ENCODE measurements around the gene RNU6-1.

The RNU6-1 gene

DNA sequence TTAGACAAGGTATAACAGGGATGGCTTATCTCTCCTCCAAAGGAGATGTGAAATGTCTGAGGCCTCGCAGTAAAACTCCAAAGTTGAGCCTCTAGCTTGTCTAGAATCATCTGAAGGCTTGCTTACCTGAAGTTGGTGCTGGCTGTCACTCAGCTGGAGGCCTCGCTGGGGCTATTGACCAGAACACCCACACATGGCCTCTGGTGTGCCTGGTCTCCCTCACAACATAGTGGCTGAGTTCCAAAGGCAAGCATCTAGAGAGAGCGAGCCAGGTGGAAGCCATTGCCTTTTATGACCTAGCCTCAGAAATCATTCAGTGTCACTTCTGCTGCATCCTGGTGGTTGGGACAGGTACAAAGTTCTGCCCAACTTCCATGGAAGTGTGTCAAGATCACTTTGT, 17.4 kb upstream of the RNU6-1 start:
- DNase-seq (ENCODE audit: low spot score): no peak

DNA sequence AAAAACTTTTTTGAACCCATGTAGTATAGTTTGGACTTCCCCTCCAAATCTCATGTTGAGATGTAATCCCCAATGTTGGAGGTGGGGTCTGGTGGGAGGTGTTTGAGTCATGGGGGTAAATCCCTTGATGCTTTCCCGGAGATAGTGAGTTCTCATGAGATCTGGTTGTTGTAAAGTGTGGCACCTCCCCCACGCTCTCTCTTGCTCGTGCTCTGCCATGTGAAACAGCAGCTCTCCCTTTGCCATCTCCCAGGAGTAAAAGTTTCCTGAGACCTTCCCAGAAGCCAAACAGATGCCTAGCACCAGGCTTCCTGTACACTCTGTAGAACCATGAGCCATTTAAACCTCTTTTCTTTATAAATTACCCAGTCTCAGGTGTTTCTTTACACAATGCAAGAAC, 16.0 kb upstream of the RNU6-1 start:
- no peak for DNase-seq (ENCODE audit: low spot score)

DNA sequence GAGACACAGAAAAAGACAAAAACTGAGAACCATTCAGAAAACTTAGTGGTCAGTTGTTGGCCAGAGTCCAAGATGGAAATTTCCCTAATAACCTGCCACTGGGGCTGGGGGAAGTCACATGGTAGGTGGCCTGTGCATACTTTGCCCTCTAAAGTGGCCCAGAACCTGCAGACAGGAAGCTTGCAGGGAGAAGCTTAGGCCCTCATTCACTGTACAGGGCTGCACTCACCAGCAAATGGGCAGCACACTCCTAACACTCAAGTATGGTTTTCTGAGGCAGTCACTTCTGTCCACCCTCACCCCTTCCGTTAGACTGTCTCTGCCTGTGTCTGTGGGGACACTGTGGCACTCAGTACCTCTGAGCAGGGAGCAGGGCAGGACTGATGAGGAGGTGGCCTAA, 14.5 kb upstream of the RNU6-1 start:
- DNase-seq (ENCODE audit: low spot score): no peak

DNA sequence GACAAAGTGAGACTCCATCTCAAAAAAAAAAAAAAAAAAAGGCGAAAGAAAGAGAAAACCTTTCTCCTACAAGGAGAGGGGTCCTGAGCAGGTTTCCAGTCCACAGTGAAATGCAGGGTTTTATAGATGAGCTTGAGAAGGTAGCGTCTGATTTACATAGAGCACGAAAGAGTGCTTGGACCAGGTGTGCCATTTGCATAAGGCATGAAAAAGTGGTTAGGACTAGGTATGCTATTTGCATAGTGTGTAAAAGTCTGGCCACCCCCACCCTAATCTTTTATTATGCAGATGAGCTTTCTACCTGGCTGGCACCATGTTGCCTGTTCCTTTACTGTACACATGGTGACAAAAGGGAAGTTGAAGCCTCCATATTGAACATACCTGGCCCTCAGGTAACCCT, 13.6 kb upstream of the RNU6-1 start:
- DNase-seq (ENCODE audit: low spot score): no peak

DNA sequence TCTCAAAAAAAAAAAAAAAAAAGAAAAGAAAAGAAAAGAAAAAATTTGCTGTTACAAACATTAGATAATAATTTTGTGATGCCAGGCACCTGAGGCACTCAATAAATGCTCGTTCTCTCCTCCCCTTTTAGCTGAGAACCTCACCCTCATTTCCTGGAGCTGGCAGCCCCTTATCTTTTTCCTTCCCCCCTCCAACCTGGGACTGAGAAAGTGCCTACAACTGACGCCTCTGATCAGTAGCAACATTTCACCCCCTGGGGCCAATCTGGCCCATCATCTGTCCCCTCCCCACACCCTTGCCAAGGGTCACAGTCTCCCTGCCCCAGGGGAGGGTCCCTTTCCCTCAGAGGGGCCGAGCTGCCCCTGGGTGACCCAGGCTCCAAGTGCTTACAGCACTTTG, 12.6 kb upstream of the RNU6-1 start:
- DNase-seq (ENCODE audit: low spot score): no peak

DNA sequence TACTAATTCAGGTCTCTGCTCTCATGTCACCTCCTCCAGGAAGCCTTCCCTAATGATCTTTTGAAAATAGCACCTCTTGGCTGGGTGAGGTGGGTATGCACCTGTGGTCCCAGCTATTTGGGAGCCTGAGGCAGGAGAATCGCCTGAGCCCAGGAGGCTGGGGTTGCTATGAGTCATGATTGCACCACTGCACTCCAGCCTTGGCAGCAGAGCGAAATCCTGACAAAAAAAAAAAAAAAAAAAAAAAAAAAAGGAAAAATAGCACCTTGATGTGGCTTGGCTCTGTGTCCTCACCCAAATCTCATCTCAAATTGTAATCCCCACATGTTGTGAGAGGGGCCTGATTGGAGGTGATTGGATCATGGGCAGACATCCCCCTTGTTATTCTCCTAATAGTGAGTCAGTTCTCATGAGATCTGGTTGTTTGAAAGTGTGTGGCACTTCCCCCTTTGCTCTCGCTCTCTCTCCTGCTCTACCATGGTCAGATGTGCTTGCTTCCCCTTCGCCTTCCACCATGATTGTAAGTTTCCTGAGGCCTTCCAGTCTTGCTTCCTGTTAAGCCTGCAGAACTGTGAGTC, 11.2 kb upstream of the RNU6-1 start:
- no peak for DNase-seq (ENCODE audit: low spot score)

DNA sequence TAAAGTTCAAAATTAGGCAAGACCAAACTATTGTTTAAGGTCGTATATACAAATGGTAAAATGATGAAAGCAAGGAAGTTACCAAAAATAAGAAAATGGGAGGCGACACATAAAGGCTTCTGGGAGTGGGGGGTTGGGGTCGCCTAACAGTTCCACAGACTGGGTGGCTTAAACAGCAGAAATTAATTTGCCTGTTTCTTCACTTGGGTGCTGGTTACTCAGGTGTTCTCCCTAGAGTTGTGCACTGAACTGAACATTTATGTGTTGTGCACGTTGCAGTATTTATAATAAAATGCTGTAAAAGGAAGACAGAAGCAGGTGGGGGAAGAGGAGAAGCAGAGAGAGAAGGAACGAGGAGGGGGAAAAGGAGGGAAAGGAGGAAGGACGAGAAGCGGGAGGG, 10.5 kb upstream of the RNU6-1 start:
- DNase-seq (ENCODE audit: low spot score): no peak

DNA sequence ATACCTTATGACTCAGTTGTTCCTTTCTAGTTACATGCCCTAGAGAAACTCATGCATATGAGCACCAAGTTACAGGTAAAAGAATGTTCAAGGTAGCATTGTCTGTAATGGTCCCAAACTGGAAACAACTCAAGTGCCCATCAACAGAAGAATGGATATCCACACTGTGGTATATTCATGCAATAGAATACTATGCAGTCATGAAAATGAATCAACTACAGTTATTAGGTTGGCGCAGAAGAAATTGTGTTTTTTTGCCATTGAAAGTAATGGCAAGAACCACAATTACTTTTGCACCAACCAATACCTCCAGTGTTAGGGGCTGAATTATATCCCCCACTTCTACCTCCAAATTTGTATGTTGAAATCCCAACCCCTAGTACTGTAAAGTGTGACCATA, 9.7 kb upstream of the RNU6-1 start:
- DNase-seq (ENCODE audit: low spot score): no peak

DNA sequence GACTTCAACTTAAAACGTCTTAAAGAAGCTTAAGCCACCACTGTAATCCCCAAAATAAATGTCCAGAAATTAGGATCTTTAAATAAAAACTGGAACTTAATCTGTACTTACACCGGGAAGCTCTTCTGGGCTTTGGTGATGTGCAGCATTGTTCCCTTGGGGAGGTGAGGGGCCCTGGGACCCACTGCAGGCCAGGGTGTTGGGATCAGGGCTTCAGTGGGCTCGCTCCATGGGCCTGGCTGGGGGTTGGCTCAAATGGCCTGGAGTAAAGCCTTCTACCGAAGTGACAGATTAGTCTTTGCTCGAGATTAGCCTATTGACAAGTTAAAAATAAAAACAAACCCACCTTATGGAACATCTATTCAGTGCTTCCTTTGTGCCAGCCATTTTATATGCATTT, 6.1 kb upstream of the RNU6-1 start:
- DNase-seq (ENCODE audit: low spot score): no peak

DNA sequence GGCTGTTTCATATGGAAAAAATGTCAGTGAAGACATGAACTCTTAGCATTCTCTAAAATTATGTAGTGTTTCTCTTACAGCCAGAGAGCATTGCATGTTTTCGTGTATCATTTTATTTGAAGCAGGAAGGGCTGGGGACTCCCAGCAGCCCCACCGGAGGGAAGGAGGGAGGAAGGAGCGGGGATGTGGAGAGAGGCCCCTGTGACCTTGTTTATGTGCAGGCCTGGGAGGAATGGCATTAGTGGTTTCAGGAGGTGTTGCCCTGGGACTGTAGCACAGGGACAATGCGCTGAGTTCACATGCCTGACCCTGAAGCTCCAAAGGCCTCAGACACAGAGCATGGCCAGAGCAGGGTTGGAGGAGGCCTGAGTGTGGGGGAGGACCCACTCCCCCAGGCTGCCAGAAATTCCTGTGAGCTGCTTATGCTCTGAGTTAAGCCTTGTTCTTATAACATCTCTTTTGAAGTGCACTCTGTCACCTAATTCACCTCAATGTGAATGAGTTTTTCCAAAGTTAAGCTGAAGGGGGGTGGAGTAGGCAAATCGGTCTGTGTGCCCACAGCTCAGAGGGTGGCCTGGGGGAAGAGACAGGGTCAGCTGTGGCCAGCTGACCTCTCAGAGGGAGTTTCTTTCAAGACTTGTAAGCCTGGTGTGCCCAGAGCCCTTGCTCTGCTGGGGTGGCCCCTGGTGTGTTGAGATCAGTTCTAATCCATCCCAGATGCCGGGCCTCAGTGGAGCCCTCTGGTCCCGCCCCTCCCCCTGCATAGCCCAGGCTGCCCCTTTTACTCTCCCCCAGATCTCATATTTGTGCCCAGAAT, 3.9 kb upstream of the RNU6-1 start:
- no peak for DNase-seq (ENCODE audit: low spot score)

DNA sequence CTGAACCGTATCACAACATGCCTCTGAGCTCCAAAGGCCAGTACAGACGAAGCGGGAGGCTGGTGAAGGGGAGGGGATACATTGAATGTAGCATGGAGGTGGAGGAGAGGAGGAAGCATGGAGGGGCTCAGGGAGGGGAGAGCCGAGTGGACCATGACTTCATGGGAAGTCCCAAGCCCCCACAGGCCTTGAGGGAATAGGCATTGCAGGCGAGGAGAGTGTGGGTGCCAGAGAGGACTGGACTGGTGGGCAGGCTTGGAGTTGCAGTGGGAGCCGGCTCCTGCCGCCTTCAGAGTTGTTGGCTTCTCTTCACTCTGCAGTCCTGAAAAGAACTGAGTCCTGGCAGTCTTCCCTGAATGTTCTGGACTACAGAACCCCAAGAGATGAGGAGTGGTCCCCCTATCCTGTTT, 3.3 kb upstream of the RNU6-1 start:
- DNase-seq (ENCODE audit: low spot score): no peak

DNA sequence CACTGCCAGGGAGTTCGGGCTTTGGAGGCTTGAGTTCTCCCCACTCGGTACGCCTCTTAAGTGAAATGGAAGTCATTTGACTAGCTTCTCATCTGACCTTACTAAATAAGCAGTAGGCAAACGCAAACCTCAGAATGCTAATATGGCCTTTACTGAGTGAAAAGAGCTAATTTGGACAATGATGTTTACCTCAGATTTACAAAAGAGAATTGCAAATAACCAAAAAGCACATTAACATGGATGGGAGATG, 1.6 kb upstream of the RNU6-1 start:
- DNase-seq (ENCODE audit: low spot score): no peak

DNA sequence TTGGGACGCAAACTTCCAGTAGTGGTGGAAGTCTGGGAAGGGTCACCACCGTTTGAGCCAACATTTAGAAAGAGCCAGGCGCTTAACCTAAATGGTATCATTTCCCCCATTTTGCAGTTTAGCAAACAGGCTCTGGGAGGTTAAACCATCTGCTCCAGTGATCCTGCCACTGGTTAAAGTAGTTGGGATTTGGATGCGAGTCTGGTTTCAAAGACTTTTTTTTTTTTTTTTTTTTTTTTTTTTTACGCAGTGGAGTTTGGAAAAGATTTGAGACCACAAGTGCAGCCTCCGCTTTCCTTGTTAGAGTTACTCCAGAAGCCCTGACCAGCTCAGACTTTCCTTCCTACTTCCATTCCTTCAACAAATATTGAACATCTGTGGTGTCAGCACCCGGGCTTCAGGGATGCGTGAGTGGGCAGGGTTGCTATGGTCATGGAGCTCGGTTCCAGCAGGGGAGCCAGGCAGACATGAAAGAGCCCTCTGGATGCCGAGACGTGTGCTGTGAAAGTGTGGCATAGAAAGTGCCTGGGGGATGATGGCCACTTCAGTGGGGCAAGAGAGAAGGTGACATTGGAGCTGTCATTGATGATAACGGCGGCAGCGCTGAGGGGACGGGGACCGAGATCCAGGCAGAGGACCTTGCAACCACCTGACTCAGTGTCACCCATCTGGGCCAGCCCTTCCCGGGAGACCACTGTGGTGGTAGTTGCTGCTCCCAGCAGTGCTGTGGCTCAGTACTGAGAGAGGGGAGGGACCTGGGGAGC, 1.1 kb upstream of the RNU6-1 start:
- DNase-seq (ENCODE audit: low spot score): peak; percentile 77

DNA sequence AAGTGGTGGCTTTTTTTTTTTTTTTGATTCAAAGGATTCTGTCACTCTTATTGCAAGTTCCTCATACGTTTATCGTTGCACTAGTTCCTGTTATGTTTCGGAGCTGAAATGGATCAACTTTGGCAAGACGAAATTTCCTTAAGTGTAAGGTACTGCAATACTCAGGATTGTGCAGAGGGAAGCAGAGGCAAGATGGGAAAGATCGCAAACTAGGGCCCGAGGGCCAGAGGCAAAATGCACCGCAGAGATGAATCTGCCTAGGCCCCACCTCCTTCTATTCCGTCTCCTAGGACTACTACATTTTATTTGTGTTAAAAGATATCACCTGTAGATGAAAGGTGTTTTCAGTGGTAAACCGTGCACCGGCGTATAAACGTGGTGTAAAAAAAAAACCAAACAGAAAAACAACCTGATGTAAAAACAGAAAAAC, 331 bp downstream of the RNU6-1 start:
- DNase-seq (ENCODE audit: low spot score): peak; percentile 57

DNA sequence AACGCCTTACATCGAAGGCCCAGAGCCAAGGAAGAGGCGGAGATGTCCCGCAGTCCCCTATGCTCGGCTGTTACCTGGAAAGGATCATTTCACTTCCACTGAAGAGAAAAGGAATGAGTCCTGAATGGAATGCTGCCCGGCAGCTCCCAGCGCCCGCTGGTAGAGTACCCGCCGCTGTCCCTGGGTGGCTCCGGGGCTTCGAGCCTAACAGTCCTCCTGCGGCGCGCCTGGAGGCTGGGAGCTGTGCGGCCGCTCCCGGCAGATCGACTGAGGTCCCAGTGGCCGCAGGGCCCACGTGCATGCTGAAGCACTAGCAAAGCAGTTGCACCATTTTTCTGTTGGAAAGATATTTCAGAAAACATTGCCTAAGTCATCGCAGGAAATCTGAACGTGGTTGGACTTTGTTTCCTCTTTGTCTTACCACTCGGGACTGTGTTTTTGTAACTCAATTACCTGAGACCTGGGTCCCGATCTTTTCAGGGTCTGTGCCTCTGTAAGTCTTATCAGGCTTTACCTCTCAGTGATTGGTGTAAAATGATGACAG, 984 bp downstream of the RNU6-1 start:
- peak; percentile 65 for DNase-seq (ENCODE audit: low spot score)

DNA sequence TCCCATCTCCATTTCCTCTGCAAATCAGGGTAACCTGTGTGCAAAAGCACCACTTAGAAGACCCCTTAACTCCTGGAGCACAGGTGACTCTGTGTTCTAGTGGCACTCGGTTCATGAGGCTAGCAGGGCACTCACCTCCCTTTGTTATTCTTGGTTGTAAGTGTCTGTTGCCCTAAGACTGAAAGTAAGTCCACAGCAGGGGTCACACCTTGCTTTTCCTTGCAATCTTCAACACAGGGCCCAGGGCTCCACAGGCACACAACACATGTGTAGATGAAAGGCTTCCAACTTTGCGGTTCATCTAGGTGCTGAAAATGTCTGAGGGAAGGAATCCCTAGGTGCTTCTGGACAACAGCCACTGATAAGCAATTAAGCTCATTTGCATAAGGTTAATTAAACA, 2.9 kb downstream of the RNU6-1 start:
- DNase-seq (ENCODE audit: low spot score): no peak

DNA sequence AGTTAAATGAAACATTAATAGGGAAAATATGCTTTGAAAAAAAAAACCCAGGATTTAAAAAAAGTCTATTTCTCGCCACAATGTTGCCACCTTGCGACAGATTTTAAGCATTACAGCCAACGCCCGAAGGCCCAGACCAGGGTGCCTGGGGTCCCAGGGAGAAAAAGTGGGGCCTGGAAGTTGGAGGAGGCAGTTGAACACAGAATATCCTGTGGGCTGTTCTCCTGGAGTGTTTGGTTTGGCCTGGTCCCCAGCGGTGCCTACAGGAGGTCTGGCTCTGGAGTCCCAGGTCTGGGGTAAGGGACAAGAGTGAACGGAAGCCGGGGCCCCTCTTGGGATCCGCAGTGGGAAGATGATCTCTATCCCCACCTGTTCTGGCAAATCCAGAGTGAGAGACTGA, 3.4 kb downstream of the RNU6-1 start:
- no peak for DNase-seq (ENCODE audit: low spot score)

DNA sequence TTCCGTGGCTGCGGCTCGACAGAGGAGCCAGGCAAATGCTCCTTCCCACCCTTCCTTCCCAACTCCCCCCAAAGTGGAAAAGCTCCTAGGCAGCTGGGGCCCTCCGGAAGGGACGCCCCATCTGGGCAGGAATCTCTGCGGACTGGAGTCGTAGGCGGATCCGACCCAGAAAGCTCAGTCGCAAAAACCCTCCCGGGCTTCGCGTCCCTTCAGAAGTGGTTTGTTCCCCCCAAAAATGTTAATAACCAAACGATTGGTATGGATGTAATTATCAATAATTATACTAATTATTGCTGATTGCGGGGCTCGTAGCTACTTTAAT, 3.8 kb downstream of the RNU6-1 start:
- no peak for DNase-seq (ENCODE audit: low spot score)

DNA sequence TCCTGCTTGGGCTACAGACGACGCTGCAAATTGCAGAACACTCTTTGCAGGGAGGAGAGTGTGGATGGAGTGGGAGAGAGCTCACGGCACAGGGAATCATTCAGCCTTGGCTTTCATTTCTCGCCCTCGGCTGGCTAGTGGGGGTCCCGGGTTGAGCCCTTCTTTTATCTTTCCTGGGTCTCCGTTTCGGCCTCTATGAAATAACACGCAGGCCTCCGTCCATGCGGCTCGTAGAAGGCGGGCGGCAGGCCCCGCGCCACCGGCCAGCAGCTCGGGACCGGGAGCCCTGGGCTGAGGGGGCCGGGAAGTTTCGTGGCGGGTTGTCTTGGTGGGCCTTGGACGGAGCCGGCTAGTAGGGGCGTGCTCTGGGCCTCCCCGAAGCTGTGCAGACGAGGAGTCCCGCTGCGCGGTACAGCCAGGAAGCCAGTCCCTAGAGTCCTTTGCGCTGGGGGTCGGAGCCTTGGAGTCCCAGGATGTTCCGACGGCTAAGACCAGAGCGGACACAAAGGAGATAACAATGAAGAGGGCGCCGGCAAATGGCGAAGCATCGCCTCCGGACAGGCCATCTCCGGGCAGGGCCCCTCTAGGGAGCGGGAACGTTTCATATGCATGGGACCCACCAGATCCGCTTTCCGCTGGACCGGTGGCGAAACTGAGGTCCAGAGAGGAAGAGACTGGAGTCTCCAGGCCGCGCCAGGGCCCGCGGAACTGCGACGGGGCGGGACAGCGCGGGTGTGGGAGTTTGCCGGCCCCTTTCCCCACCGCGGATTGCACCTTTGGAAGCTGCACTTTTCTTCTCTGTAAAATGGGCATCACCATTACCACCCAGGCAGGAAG, 4.3 kb downstream of the RNU6-1 start:
- DNase-seq (ENCODE audit: low spot score): peak; percentile 13

DNA sequence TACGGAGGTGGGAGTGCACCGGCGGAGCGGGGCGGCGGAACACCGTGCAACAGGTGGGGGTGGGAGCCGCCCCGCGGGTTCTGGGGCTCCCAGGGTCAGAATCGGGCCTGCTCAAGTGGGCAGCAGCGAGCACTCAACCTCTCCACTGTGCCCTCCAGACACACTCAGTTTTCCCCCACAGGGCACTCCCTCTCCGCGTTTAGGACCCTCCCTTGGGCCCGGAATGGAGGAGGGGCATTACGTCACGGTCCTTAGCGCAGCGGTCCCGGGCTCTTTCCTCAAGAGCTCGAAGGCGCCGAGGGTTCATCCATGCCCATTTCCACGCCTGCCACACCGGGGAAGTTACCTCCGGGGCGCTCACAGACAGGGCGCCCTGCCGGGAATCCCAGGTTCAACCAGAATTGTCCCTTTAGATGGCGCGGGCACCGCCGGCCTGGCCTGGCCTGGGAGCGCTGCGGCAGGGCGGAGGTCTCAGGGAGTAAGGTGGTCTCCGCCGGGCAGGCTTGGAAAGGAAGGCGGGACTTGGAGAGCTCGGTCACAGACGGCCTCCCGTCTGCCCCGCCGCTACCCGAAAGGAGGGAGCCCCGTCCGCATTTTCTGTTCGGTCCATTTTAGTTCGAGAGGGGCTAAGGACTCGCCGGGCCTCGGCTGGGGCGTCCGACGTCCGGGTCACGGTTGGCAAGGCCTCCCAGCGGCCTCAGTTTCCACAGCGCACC, 5.1 kb downstream of the RNU6-1 start:
- DNase-seq (ENCODE audit: low spot score): peak; percentile 10

DNA sequence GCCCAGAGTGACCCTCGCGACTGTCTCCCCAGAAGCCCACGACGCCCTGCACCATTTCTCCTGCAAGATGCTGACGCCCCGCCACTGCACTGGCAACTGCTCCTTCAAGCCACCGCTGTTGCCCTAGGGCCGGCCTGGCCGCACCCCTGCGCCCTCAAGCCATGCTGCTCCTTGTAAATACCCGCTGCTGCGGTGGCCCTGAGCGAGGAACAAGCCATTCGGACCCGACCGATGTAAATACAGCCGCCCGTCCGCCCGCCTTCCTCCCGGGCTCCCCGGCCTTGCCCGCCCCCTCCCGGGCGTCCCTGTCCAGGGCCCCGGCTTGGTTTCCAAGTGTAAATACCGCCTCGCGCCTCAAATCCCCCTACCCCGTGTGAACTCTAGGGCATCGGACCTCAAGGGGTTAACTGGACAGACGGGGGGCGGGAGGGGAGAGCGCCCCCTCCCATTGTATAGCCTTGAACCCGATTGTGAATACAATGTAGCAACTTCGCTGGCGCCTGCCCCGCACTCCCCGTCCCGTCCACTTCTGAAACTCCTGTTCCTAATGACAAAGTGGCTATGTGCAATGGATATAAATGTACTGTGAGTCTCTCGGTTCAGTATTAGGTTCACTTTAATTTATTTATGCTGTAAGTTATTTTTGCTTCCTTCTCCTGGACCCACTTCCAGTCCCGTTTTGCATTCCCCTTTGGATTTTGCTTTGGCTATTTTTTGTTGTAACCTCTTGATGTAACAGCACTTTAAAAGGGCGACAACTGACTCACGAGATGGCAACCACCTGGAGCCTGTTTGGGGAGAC, 5.9 kb downstream of the RNU6-1 start:
- peak; percentile 67 for DNase-seq (ENCODE audit: low spot score)
